ENCODE data around the gene ST3GAL5.

DNA sequence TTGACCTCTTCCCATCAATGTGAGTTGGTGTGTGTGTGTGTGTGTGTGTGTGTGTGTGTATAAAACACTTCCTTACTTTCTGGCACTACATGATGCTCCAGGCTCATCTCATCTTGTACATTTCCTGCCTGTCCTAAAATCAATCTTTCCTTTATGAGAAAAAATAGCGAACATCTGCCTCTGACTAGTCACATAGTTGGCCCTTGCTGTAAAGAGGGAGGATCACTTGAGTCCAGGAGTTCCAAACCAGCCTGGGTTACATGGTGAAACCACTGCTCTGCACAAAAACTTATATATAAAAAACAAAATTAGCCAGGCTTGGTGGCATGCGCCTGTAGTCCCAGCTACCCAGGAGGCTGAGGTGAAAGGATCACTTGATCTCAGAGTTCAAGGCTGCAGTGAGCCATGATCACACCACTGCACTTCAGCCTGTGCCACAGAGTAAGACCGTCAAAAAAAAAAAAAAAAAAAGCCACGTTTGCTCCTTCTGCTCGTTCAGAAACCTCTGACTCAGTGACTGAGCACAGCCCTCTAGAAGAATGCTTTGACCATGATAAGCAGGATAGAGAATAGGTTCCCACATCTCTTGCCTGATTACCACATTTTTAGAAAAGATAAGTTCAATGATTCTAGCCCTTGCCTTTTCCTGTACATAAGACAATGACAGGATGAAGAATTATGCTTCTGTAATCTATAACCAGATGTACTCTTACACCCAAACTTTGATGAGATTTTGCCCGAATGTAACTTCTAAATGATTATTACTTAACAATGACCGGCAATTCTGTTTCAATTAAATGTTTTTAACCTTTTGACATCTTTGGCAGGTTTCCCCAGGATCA lies 45.2 kb upstream of the ST3GAL5 start:
- TF ChIP-seq, protein P1, sequence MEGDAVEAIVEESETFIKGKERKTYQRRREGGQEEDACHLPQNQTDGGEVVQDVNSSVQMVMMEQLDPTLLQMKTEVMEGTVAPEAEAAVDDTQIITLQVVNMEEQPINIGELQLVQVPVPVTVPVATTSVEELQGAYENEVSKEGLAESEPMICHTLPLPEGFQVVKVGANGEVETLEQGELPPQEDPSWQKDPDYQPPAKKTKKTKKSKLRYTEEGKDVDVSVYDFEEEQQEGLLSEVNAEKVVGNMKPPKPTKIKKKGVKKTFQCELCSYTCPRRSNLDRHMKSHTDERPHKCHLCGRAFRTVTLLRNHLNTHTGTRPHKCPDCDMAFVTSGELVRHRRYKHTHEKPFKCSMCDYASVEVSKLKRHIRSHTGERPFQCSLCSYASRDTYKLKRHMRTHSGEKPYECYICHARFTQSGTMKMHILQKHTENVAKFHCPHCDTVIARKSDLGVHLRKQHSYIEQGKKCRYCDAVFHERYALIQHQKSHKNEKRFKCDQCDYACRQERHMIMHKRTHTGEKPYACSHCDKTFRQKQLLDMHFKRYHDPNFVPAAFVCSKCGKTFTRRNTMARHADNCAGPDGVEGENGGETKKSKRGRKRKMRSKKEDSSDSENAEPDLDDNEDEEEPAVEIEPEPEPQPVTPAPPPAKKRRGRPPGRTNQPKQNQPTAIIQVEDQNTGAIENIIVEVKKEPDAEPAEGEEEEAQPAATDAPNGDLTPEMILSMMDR (IDR thresholded peaks at IDR 0.05) = no peak
- TF ChIP-seq POLR2A (IDR thresholded peaks at IDR 0.05) (no peak), POLR2AphosphoS5 (IDR thresholded peaks at IDR 0.05) (no peak)

All from prostate gland (tissue), 2 donors.